GM12878 (cell line): ENCODE data around the gene STX12.

Source experiments
- BHLHE40 ChIP-seq, 2 experiments: fragments of 450-650 bp in 1 of 2; IDR thresholded peaks; 2 replicates each; pipeline ENCODE4 v1.6.1; 2011 to 2017; ENCODE audit warnings: low read depth in 2 of 2, borderline replicate concordance in 1 of 2, improper control_type of control experiment in 1 of 2, low read length in 1 of 2, mild to moderate bottlenecking in 1 of 2
- EZH2 ChIP-seq: IDR thresholded peaks from 2 replicates; pipeline ENCODE4 v1.6.1; 2012; ENCODE audit warnings: low read depth, mild to moderate bottlenecking, control low read depth, inconsistent platforms, low read length, borderline replicate concordance; ENCODE audit not compliant: control insufficient read depth
- POLR2AphosphoS5 ChIP-seq: IDR thresholded peaks from 2 replicates; pipeline ENCODE4 v1.6.1; 2011; ENCODE audit warnings: mild to moderate bottlenecking, low read length, inconsistent platforms
- RELA ChIP-seq: fragments of 450-650 bp; IDR thresholded peaks from 2 replicates; pipeline ENCODE4 v1.8.0; 2014; ENCODE audit warnings: borderline replicate concordance; ENCODE audit not compliant: partially characterized antibody
- RFX5 ChIP-seq: IDR thresholded peaks from 2 replicates; pipeline ENCODE4 v1.6.1; 2011; ENCODE audit warnings: low read depth, low read length, improper control_type of control experiment
- SMAD1 ChIP-seq: fragments of 450-650 bp; IDR thresholded peaks from 2 replicates; pipeline ENCODE4 v1.6.1; 2018; ENCODE audit warnings: mild to moderate bottlenecking, low read depth; ENCODE audit not compliant: partially characterized antibody
- TCF12 ChIP-seq: IDR thresholded peaks from 2 replicates; pipeline ENCODE4 v1.6.1; 2011; ENCODE audit warnings: low read depth, mild to moderate bottlenecking, low read length
- YY1 ChIP-seq: IDR thresholded peaks from 2 replicates; pipeline ENCODE4 v1.6.1; 2011; ENCODE audit warnings: low read depth, mild to moderate bottlenecking, low read length
- ZNF384 ChIP-seq: IDR thresholded peaks from 2 replicates; pipeline ENCODE4 v1.6.1; 2012; ENCODE audit warnings: low read depth, mild to moderate bottlenecking, low read length, improper control_type of control experiment, borderline replicate concordance
- TF ChIP-seq, protein P1 (sequence below), 3 experiments: IDR thresholded peaks in 2 of 3; conservative IDR thresholded peaks in 1 of 3; 2 replicates each; pipeline ENCODE4 v1.5.1; 2011; ENCODE audit warnings: low read depth in 3 of 3, low read length in 3 of 3, mild to moderate bottlenecking in 3 of 3, control low read depth in 2 of 3, moderate library complexity in 2 of 3, inconsistent platforms in 1 of 3, mixed read lengths in 1 of 3; ENCODE audit not compliant: control insufficient read depth in 2 of 3, insufficient read depth in 1 of 3; ENCODE audit errors: extremely low read depth in 1 of 3
- TF ChIP-seq, protein P2 (sequence below): IDR thresholded peaks from 2 replicates; pipeline ENCODE4 v1.6.1; 2012; ENCODE audit warnings: low read depth, low read length, improper control_type of control experiment
- TF ChIP-seq, protein P3 (sequence below): IDR thresholded peaks from 2 replicates; pipeline ENCODE4 v1.6.1; 2011; ENCODE audit warnings: low read depth, low read length, improper control_type of control experiment, borderline replicate concordance

DNA sequence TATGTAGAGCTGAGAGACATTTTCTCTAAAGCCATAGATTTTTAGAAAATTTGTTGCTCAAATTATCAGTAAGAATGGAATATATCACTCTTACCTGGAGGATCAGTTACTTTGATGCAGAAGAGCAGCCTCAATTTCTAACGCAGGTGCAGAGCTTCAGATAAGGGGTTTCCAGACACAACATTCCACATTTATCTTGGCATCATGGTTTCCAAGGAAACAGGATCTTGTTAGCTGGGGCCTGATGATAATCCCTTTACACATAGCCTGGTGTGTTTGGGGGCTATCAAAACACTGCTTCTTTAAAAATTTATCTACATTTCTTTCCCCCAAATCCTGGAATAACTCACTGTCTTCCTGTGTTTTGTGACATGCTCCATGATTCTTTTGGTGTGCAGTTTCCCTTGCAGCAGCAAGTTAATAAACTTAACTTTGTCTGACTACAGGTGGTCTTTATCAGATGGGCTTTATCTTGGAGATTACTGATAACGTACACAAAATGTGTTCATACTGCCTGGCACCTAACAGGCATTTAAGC lies 2.7 kb upstream of the STX12 start:
- TF ChIP-seq YY1 = no peak
- TF ChIP-seq, protein P1, sequence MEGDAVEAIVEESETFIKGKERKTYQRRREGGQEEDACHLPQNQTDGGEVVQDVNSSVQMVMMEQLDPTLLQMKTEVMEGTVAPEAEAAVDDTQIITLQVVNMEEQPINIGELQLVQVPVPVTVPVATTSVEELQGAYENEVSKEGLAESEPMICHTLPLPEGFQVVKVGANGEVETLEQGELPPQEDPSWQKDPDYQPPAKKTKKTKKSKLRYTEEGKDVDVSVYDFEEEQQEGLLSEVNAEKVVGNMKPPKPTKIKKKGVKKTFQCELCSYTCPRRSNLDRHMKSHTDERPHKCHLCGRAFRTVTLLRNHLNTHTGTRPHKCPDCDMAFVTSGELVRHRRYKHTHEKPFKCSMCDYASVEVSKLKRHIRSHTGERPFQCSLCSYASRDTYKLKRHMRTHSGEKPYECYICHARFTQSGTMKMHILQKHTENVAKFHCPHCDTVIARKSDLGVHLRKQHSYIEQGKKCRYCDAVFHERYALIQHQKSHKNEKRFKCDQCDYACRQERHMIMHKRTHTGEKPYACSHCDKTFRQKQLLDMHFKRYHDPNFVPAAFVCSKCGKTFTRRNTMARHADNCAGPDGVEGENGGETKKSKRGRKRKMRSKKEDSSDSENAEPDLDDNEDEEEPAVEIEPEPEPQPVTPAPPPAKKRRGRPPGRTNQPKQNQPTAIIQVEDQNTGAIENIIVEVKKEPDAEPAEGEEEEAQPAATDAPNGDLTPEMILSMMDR (IDR thresholded peaks at IDR 0.05 in 2 of 3, conservative IDR thresholded peaks at IDR 0.05 in 1 of 3; ENCODE audit: control insufficient read depth in 2 of 3, extremely low read depth in 1 of 3, insufficient read depth in 1 of 3, low read depth in 3 of 3, low read length in 3 of 3) = no peak
- TF ChIP-seq BHLHE40 (IDR thresholded peaks at IDR 0.05; ENCODE audit: borderline replicate concordance in 1 of 2, low read depth in 2 of 2, low read length in 1 of 2) = no peak
- no peak for TF ChIP-seq TCF12
- TF ChIP-seq EZH2 = no peak
- TF ChIP-seq, protein P2, sequence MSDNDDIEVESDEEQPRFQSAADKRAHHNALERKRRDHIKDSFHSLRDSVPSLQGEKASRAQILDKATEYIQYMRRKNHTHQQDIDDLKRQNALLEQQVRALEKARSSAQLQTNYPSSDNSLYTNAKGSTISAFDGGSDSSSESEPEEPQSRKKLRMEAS = no peak
- TF ChIP-seq, protein P3, sequence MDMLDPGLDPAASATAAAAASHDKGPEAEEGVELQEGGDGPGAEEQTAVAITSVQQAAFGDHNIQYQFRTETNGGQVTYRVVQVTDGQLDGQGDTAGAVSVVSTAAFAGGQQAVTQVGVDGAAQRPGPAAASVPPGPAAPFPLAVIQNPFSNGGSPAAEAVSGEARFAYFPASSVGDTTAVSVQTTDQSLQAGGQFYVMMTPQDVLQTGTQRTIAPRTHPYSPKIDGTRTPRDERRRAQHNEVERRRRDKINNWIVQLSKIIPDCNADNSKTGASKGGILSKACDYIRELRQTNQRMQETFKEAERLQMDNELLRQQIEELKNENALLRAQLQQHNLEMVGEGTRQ = no peak
- TF ChIP-seq RFX5 = no peak
- no peak for TF ChIP-seq POLR2AphosphoS5
- no peak for TF ChIP-seq SMAD1
- no peak for TF ChIP-seq RELA
- TF ChIP-seq ZNF384 = no peak
